Brain microvascular endothelial cell (primary cell): ENCODE data around the gene PPP1R12A.
A peak's percentile ranks its signal among the peaks of the same experiment; 100 is the strongest.

Source experiments
- DNase-seq: peaks from one replicate; pipeline ENCODE4 v3.0.0-alpha.2; 2020
- H3K27ac ChIP-seq: fragments of 250-450 bp; sonication (Bioruptor Pico); 2 replicates; pipeline ENCODE4 v1.5.1; 2020; ENCODE audit warnings: mild to moderate bottlenecking, moderate library complexity
- H3K27me3 ChIP-seq: fragments of 250-450 bp; sonication (Bioruptor Pico); replicated peaks from 2 replicates; pipeline ENCODE4 v1.5.1; 2020; ENCODE audit warnings: mild to moderate bottlenecking
- H3K36me3 ChIP-seq: fragments of 250-450 bp; sonication (Bioruptor Pico); replicated peaks from 2 replicates; pipeline ENCODE4 v1.5.1; 2020; ENCODE audit warnings: mild to moderate bottlenecking
- H3K4me3 ChIP-seq: 2 replicates; pipeline ENCODE4 v1.5.1; 2011; ENCODE audit warnings: low read depth, mild to moderate bottlenecking, control low read depth, low read length, moderate library complexity
- in situ Hi-C: cut with HindIII; loops from 2 replicates; pipeline ENCODE4 v1.10.0; 2017; ENCODE audit warnings: low sequenced_read_pairs, low pct_ligation_motif_present
- TF ChIP-seq, protein P1 (sequence below): IDR thresholded peaks from 2 replicates; pipeline ENCODE4 v1.5.1; 2011; ENCODE audit warnings: low read depth, mild to moderate bottlenecking, moderate library complexity, low read length, control low read depth, inconsistent platforms; ENCODE audit errors: missing control alignments

The PPP1R12A gene

DNA sequence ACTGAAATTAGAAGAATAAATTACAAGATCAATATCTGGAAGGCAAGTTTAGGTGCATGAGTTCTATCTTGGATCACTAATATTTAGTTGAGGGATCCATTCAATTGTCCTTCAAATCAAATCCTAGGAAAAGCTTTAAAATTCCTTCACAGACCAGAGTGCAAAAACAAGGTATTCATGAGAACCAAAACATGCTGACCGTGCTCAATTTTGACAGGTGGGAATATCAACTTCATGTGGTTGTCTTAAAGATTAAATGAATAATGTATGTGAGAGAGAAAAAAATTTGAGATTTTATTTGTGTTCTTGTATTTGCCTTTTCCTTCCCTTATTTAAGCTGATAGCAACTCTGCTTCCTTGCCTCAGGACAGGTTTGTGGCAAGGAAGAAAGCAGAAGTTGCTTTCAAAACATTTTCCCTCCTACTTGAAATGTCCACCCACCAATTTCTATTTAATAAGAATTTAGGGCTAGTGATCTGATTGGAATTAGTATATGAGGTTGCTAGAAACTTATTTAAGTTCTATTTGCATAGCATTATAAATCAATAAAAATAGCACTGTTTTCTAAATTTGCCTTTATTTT is 4.9 kb upstream of the PPP1R12A start:
- in situ Hi-C loops = no loop called here
- TF ChIP-seq, protein P1, sequence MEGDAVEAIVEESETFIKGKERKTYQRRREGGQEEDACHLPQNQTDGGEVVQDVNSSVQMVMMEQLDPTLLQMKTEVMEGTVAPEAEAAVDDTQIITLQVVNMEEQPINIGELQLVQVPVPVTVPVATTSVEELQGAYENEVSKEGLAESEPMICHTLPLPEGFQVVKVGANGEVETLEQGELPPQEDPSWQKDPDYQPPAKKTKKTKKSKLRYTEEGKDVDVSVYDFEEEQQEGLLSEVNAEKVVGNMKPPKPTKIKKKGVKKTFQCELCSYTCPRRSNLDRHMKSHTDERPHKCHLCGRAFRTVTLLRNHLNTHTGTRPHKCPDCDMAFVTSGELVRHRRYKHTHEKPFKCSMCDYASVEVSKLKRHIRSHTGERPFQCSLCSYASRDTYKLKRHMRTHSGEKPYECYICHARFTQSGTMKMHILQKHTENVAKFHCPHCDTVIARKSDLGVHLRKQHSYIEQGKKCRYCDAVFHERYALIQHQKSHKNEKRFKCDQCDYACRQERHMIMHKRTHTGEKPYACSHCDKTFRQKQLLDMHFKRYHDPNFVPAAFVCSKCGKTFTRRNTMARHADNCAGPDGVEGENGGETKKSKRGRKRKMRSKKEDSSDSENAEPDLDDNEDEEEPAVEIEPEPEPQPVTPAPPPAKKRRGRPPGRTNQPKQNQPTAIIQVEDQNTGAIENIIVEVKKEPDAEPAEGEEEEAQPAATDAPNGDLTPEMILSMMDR = no peak
- Histone ChIP-seq H3K27me3 (no peaks in the 10 kb centered on the region), H3K36me3 (no peaks in the 10 kb centered on the region), H3K27ac (no peak overlapping the region), H3K4me3 (no peak overlapping the region)
- DNase-seq = no peak

DNA sequence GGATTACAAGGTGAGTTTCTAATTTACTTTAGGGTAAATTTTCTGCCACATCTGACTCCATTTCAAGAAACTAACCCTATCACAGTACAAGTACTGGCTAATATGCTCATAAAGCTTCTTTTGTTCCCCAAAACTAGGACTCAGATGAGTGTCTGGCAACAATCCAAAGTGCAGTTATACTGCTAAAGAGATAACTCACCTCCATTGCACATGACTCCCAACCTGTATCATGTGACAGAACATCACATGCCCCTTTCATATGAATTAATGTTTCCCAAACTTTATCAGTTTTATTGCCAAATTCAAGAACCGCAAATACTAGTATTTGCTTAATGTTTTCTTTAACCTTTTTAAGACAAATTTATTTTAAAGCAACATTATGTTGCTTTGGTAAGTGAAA is 3.9 kb upstream of the PPP1R12A start:
- Histone ChIP-seq H3K27ac (no peak overlapping the region), H3K4me3 (no peak overlapping the region), H3K36me3 (no peaks in the 10 kb centered on the region), H3K27me3 (no peaks in the 10 kb centered on the region)
- TF ChIP-seq, protein P1 = no peak
- no peak for DNase-seq
- in situ Hi-C loops = no loop called here

DNA sequence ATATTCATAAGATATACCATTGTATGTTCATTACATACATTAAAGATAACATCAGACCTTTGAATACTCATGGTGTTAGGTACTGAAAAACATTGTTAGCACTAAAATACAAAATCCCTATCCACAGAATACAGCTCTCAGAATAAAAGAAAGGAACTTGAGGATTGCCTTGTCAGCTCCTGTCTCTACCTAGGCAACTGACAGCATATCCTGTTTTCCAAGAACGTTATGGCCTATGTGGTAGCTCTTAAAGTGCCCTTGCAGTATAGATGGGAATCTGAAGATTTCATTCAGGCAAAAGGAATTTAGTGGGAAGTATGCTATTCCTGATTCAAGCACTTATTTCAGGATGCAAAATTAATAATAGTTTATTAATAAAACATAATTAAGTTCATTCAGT is 1.8 kb upstream of the PPP1R12A start:
- in situ Hi-C loops = no loop called here
- no peak for DNase-seq
- no peaks in the 10 kb centered on the region for H3K27me3 ChIP-seq
- H3K4me3 ChIP-seq = no peak overlapping the region
- no peak overlapping the region for H3K27ac ChIP-seq
- TF ChIP-seq, protein P1 = no peak
- H3K36me3 ChIP-seq = no peaks in the 10 kb centered on the region

DNA sequence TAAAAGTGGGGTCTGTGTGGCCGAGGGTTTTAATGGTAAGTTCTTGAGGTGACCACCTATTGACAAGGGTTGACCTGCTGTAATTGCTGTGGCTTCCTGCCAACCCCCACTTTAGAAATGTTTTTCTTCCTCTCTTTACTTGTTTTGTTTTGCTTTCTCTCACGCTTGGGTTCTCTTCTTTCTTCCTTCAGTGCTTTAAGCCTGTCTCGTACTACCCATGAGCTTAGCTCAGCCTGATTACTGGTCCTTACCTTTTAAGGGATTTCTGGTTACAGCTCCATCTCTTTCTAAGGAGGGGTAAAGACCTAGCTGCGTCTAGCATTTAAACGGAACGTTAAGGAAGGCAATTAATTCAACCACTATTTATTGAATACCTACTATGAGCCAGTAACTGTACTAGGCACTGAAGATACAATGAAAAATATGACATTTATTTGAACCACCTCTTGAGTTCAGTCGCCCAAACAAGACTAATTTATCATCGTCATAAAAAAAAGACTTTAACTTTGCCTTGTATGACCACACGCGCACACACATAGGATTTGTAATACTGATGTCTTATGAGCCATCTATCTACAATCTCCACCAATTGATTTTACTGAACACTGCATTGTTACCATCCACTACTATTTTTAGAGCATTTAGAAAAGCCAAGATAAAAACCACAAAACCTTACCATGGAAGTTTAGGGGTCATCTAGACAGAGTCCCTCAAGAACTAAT is 888 bp upstream of the PPP1R12A start:
- H3K27ac ChIP-seq = peak overlapping the region; percentile 89
- TF ChIP-seq, protein P1 = no peak
- peak overlapping the region; percentile 93 for H3K4me3 ChIP-seq
- H3K27me3 ChIP-seq = no peaks in the 10 kb centered on the region
- H3K36me3 ChIP-seq = no peaks in the 10 kb centered on the region
- in situ Hi-C loops = no loop called here
- DNase-seq = no peak

DNA sequence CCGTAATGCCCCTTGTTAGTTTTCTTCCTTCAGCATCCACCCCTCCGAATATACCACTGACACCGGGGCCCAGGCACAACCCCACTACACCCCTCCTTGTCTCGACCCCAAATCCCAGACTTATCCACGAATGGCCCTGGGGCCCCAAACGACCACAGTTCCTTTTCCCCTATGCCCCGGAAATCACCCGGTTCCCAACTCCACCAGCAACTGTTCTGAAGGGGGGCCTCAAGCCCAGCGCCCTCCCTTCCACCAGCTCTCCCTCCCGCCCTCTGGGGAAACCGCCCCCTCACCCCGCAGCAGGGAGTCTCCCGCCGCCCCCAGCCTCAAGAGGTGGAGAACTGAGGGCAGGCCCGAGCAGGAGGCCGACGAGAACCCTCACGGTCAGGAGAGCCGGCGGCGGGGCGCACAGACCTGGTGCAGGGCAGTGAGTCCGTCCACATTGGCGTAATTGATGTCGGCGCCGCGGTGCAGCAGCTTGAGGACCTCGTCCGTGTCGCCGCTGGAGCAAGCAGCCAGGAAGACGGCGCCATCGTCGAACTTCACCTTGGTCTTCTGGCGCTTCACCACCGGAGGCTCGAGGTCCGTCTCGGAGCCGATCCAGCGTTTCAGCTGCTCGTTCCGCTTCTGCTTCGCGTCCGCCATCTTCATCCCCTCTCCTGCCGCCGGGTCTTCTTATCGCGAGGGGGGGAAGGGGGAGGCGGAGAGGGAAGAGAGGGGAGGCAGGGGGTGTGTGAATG is 446 bp downstream of the PPP1R12A start:
- Histone ChIP-seq H3K36me3 (no peaks in the 10 kb centered on the region), H3K27me3 (no peaks in the 10 kb centered on the region), H3K27ac (peak overlapping the region; percentile 89), H3K4me3 (peak overlapping the region; percentile 93)
- DNase-seq = peak; percentile 28
- TF ChIP-seq, protein P1 = no peak
- in situ Hi-C loops = no loop called here
